Measurements from ENCODE around the gene SFXN3. TPM values are rescaled to one million over a fixed set of nuclear protein-coding genes. Genes with fewer than 3 reads are reported as not detected.

The SFXN3 gene
- total and polyA plus RNA-seq, 2 experiments from 2014 or later: 0.68 to 3.8 TPM

- no peaks in the 10 kb centered on the region for H3K79me2 ChIP-seq (replicated peaks; ENCODE audit: insufficient read depth)
- H3K27me3 ChIP-seq (ENCODE audit: insufficient read depth): peaks cover 61% of the 10 kb centered on the region
- Mint-ChIP-seq H3K27me3 (ENCODE audit: insufficient read depth, low read depth, poor library complexity) (peaks cover 60% of the 10 kb centered on the region), H3K4me1 (peaks cover 12% of the 10 kb centered on the region), H3K36me3 (ENCODE audit: low read depth) (no peaks in the 10 kb centered on the region; the same call in 2 of the 3 replicates), H3K4me3 (peak overlapping the region; percentile 69), H3K9me3 (no peaks in the 10 kb centered on the region; the same call in 2 of the 3 replicates), H3K27ac (no peak overlapping the region)
- peak; percentile 86 for DNase-seq (ENCODE audit: low spot score)
- H3K4me3 ChIP-seq: peak overlapping the region; percentile 66
- H2AFZ ChIP-seq: peak overlapping the region; percentile 95
- no peaks in the 10 kb centered on the region for H3K36me3 ChIP-seq (ENCODE audit: insufficient read depth)
- no peaks in the 10 kb centered on the region for H4K20me1 ChIP-seq (replicated peaks; ENCODE audit: insufficient read depth)
- H3F3A ChIP-seq (replicated peaks; ENCODE audit: low read depth): no peaks in the 10 kb centered on the region
- no peak overlapping the region for H3K27ac ChIP-seq (ENCODE audit: low read depth)
- TF ChIP-seq POLR2AphosphoS5 (IDR thresholded peaks at IDR 0.05; ENCODE audit: low read depth): no peak
- no peak for TF ChIP-seq REST (IDR thresholded peaks at IDR 0.05; ENCODE audit: unreplicated experiment)
- no peak for TF ChIP-seq NANOG (IDR thresholded peaks at IDR 0.05; ENCODE audit: borderline replicate concordance)
- no peak for TF ChIP-seq CTCF (conservative IDR thresholded peaks at IDR 0.05; ENCODE audit: low read depth in 2 of 2)
- TF ChIP-seq CREB1 (CRISPR knock-in tag; IDR thresholded peaks at IDR 0.05; ENCODE audit: low read depth): no peak
- TF ChIP-seq JUNB (IDR thresholded peaks at IDR 0.05; ENCODE audit: unreplicated experiment): no peak
- TF ChIP-seq EZH2phosphoT487 (IDR thresholded peaks at IDR 0.05; ENCODE audit: unreplicated experiment): no peak
- no peak for TF ChIP-seq STAT1 (IDR thresholded peaks at IDR 0.05; ENCODE audit: unreplicated experiment)
- no peak for TF ChIP-seq EZH2 (IDR thresholded peaks at IDR 0.05; ENCODE audit: low read depth, unreplicated experiment)
- no peak for TF ChIP-seq ZNF462 (CRISPR knock-in tag; IDR thresholded peaks at IDR 0.05)
- TF ChIP-seq ZNF114 (CRISPR knock-in tag; IDR thresholded peaks at IDR 0.05): no peak
- TF ChIP-seq ETS1 (IDR thresholded peaks at IDR 0.05): no peak
- H3K4me1 ChIP-seq (ENCODE audit: insufficient read depth): peaks cover 13% of the 10 kb centered on the region; the same call in 1 of the 2 replicates
- peak; percentile 58 for ATAC-seq
- H3K9me2 ChIP-seq (ENCODE audit: insufficient read depth): no peaks in the 10 kb centered on the region
- peak overlapping the region; percentile 83 for H3K4me2 ChIP-seq
Observed at GRCh38 chr10:101018118-101018599, 12.9 kb upstream of the SFXN3 start.
